ENCODE data around the gene NRBP1. TPM values are rescaled to one million over a fixed set of nuclear protein-coding genes. Genes with fewer than 3 reads are reported as not detected.

Gene NRBP1
- total RNA-seq, 1 donor from 2014 or later: 130 TPM

DNA sequence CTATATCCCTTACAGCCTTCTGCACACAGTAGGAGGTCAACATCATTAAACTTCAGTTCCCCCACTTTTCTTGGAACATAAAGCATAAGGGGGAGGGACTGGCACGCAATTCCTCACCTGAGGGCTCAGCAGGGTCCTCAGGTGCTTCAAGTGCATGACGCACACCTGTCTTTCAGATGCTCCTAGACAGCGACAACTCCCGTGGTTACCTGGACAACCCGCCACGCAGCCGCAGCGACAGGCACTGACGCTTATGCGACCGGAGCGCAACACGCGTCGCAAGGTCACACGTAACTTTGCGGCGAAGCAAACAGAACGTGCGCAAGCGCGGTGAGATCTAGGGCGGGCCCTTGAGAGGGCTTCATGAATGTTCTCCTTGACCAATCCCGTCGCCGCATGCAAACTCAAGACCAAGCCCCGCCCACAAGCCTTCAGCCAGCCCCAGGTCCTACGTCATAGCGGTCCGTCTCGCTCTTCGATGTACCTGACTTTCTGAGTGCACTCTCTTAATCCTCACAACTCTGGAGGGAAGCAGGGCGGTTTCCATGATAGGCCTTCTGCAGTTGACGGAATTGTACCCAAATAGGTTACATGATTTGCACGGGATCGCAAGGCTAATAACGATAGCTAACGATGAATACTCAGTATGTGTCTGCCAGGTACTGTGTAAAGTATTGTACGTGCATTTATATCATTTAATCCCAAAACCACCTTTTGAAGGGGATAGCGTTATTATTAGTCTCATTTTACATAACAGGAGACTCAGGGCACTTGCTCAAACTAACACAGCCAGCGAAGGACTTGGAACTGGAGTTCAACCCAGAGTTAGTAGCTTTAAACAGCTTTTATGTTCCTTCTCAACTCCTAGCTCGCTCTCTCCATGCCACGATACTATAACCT is 61.3 kb downstream of the NRBP1 start, which contains the start of gene IFT172:
TSS of gene IFT172 (minus strand) at position 246 of the 900 bp plus-strand sequence. CDS start at position 156, 90 bp downstream.
- peak; percentile 89 for DNase-seq (ENCODE audit: extremely low read depth, low read depth, low spot score)

Other genes with a start within 250 kb of the NRBP1 start
- 106 and 748 TPM in 2 replicates for gene ATRAID, start 216.6 kb upstream of the NRBP1 start, total RNA-seq
- gene SLC5A6, start 216.4 kb upstream of the NRBP1 start, total RNA-seq: 19.0 and 24.6 TPM in 2 replicates
- gene CAD, start 211.3 kb upstream of the NRBP1 start, total RNA-seq: 41.1 and 56.5 TPM in 2 replicates
- gene SLC30A3, start 165.6 kb upstream of the NRBP1 start, total RNA-seq: 5.9 and 6.5 TPM in 2 replicates
- 0.47 TPM in 1 of 2 replicates, not detected in the other for gene DNAJC5G, start 153.2 kb upstream of the NRBP1 start, total RNA-seq
- gene TRIM54, start 146.2 kb upstream of the NRBP1 start, total RNA-seq: 0.12 TPM in 1 of 2 replicates, not detected in the other
- 1.4 TPM in 1 of 2 replicates, not detected in the other for gene UCN, start 120.2 kb upstream of the NRBP1 start, total RNA-seq
- 103 and 117 TPM in 2 replicates for gene MPV17, start 105.5 kb upstream of the NRBP1 start, total RNA-seq
- gene GTF3C2, start 71.9 kb upstream of the NRBP1 start, total RNA-seq: 41.4 and 43.8 TPM in 2 replicates
- 44.4 and 53.2 TPM in 2 replicates for gene EIF2B4, start 58.3 kb upstream of the NRBP1 start, total RNA-seq
- gene SNX17, start 58.0 kb upstream of the NRBP1 start, total RNA-seq: 86.8 and 108 TPM in 2 replicates
- 10.0 and 10.7 TPM in 2 replicates for gene ZNF513, start 47.9 kb upstream of the NRBP1 start, total RNA-seq
- 91.9 and 98.8 TPM in 2 replicates for gene PPM1G, start 19.0 kb upstream of the NRBP1 start, total RNA-seq
- gene KRTCAP3, start 13.8 kb downstream of the NRBP1 start, total RNA-seq: not detected in 2 replicates
- gene IFT172, start 61.1 kb downstream of the NRBP1 start, total RNA-seq: 13.9 and 26.8 TPM in 2 replicates
- 27.5 and 34.3 TPM in 2 replicates for gene FNDC4, start 66.6 kb downstream of the NRBP1 start, total RNA-seq
- 0.88 and 1.8 TPM in 2 replicates for gene GCKR, start 68.2 kb downstream of the NRBP1 start, total RNA-seq
- 18.8 and 24.9 TPM in 2 replicates for gene ZNF512, start 154.4 kb downstream of the NRBP1 start, total RNA-seq
- gene CCDC121, start 200.4 kb downstream of the NRBP1 start, total RNA-seq: 0.29 and 1.5 TPM in 2 replicates
- gene GPN1, start 200.4 kb downstream of the NRBP1 start, total RNA-seq: 32.7 and 48.1 TPM in 2 replicates
- 13.9 and 20.7 TPM in 2 replicates for gene SUPT7L, start 235.0 kb downstream of the NRBP1 start, total RNA-seq
- gene SLC4A1AP, start 235.3 kb downstream of the NRBP1 start, total RNA-seq: 18.1 and 26.4 TPM in 2 replicates